ENCODE measurements around the gene VGLL1. TPM values are rescaled to one million over a fixed set of nuclear protein-coding genes. Genes with fewer than 3 reads are reported as not detected.

VGLL1 gene
- total and polyA plus RNA-seq, 2 experiments from 2014 or later: not detected

GRCh38 chrX:136586386-136586785, 54.4 kb downstream of the VGLL1 start (continued):
- TF ChIP-seq REST (IDR thresholded peaks at IDR 0.05; ENCODE audit: unreplicated experiment) (no peak), JUNB (IDR thresholded peaks at IDR 0.05; ENCODE audit: unreplicated experiment) (no peak), ZNF114 (CRISPR knock-in tag; IDR thresholded peaks at IDR 0.05) (no peak), POLR2AphosphoS5 (IDR thresholded peaks at IDR 0.05; ENCODE audit: low read depth) (no peak), CTCF (conservative IDR thresholded peaks at IDR 0.05; ENCODE audit: low read depth in 2 of 2) (no peak), STAT1 (IDR thresholded peaks at IDR 0.05; ENCODE audit: unreplicated experiment) (no peak), CREB1 (CRISPR knock-in tag; IDR thresholded peaks at IDR 0.05; ENCODE audit: low read depth) (no peak), EZH2 (IDR thresholded peaks at IDR 0.05; ENCODE audit: low read depth, unreplicated experiment) (no peak), NANOG (IDR thresholded peaks at IDR 0.05; ENCODE audit: borderline replicate concordance) (no peak)

- H3K4me3 Mint-ChIP-seq: no peak overlapping the region
- TF ChIP-seq STAT1 (IDR thresholded peaks at IDR 0.05; ENCODE audit: unreplicated experiment): no peak
- no peak for TF ChIP-seq ZNF462 (CRISPR knock-in tag; IDR thresholded peaks at IDR 0.05)
- TF ChIP-seq POLR2AphosphoS5 (IDR thresholded peaks at IDR 0.05; ENCODE audit: low read depth): no peak
- no peak for TF ChIP-seq EZH2phosphoT487 (IDR thresholded peaks at IDR 0.05; ENCODE audit: unreplicated experiment)
- no peak for TF ChIP-seq ETS1 (IDR thresholded peaks at IDR 0.05)
These were observed 55.5 kb downstream of the VGLL1 start for GRCh38 chrX:136587532-136587931.

More at GRCh38 chrX:136587532-136587931, 55.5 kb downstream of the VGLL1 start:
- no peak overlapping the region for H3K4me3 ChIP-seq
- no peaks in the 10 kb centered on the region for H3K36me3 ChIP-seq (ENCODE audit: insufficient read depth)
- no peaks in the 10 kb centered on the region for H3F3A ChIP-seq (replicated peaks; ENCODE audit: low read depth)
- Mint-ChIP-seq H3K4me1 (peaks cover 22% of the 10 kb centered on the region; the same call in 2 of the 3 replicates), H3K36me3 (ENCODE audit: low read depth) (no peaks in the 10 kb centered on the region), H3K27me3 (ENCODE audit: insufficient read depth, low read depth, poor library complexity) (peaks cover 2% of the 10 kb centered on the region), H3K27ac (no peak overlapping the region), H3K9me3 (no peaks in the 10 kb centered on the region)
- no peaks in the 10 kb centered on the region for H3K79me2 ChIP-seq (replicated peaks; ENCODE audit: insufficient read depth)
- H3K27ac ChIP-seq (ENCODE audit: low read depth): no peak overlapping the region
- H3K4me1 ChIP-seq (ENCODE audit: insufficient read depth): no peaks in the 10 kb centered on the region
- ATAC-seq: no peak
- no peak overlapping the region for H3K4me2 ChIP-seq
- no peaks in the 10 kb centered on the region for H3K27me3 ChIP-seq (ENCODE audit: insufficient read depth)
- DNase-seq (ENCODE audit: low spot score): no peak
- H3K9me2 ChIP-seq (ENCODE audit: insufficient read depth): no peaks in the 10 kb centered on the region
- H4K20me1 ChIP-seq (replicated peaks; ENCODE audit: insufficient read depth): no peaks in the 10 kb centered on the region
- H2AFZ ChIP-seq: no peak overlapping the region
